ENCODE data around the gene PTP4A2. TPM values are rescaled to one million over a fixed set of nuclear protein-coding genes. Genes with fewer than 3 reads are reported as not detected.

Gene PTP4A2
- total and polyA plus RNA-seq, 2 donors (not counting 3 experiments of a cell fraction or from before 2014, with no cell fraction given) = 74.1 to 184 TPM

DNA sequence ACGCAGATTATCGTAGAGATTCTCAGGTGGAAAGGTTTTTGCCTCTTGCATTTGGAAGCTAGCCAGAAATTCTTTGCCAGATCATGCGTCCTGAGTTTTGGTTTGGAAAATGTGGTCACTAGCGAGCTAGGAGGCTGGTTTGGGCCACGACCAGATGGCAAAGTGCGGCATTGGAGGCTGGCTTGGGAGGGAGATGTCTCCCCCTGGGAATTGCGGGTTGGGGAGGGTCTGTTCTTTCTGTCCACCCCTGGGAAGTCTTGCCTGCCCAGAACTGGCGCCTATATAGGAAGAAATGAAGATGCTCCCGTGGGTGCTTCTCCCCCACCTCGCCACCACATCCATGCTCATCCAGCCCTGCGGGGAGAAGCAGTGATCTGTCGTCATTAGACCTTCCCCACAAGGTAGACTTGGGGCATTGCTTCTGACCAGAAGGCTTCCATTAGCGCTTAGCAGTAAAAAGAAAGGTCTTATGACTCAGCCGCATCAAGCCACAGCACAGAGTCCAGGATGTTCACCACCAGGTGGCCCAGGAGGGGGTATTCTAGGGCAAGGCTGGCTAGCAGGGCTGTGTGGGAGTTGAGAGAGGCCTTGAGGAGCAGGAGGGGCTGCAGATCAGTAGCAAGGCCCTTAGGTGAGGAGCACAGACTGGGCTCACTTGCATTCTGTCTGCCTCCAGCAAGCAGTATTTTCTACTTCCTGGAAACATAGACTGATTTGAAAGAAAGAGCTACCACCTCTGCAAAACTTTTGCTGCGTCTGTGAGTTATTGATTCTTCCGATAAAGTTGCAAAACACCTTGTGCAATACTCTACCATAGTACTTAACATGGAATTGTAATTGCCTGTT, 1.5 kb upstream of the PTP4A2 start:
- Histone ChIP-seq H2AFZ (ENCODE audit: low read depth, low read length) (no peak overlapping the region), H3K9me3 (replicated peaks; ENCODE audit: control insufficient read depth, insufficient read depth, low read length) (no peaks in the 10 kb centered on the region), H4K20me1 (replicated peaks; ENCODE audit: control insufficient read depth, extremely low read depth, insufficient read depth, low read length) (no peaks in the 10 kb centered on the region), H3K9me1 (replicated peaks; ENCODE audit: control insufficient read depth, extremely low read depth, insufficient read depth, low read length) (no peaks in the 10 kb centered on the region), H3K36me3 (ENCODE audit: control insufficient read depth in 2 of 2, extremely low read depth in 1 of 2, insufficient read depth in 2 of 2, low read length in 2 of 2) (no peaks in the 10 kb centered on the region), H3K27ac (ENCODE audit: insufficient read depth, low read depth, low read length) (no peak overlapping the region), H3K9ac (replicated peaks; ENCODE audit: extremely low read depth, insufficient read depth, low read length) (no peak overlapping the region), H3K4me1 (ENCODE audit: control insufficient read depth, extremely low read depth, insufficient read depth, low read length) (peaks cover 37% of the 10 kb centered on the region), H3K4me3 (replicated peaks in 1 of 3; ENCODE audit: insufficient read depth in 1 of 3, low read depth in 1 of 3, low read length in 3 of 3) (no peak overlapping the region), H3K79me2 (ENCODE audit: control insufficient read depth, insufficient read depth, low read length) (peaks cover 32% of the 10 kb centered on the region), H3K4me2 (ENCODE audit: insufficient read depth, low read length) (no peak overlapping the region), H3K27me3 (ENCODE audit: control insufficient read depth in 2 of 2, insufficient read depth in 2 of 2, low read length in 2 of 2) (no peaks in the 10 kb centered on the region)
- POLR2A ChIA-PET = interaction anchor here (1.9 kb wide), 1 partner anchor 16 kb away, joined by 5 read pairs; no protein-coding TSS in a partner anchor
- dilution Hi-C loops (cut with MboI; ENCODE audit: extremely low pct_ligation_motif_present, low sequenced_read_pairs) = no loop called here
- peak; percentile 17 for TF ChIP-seq FOS (IDR thresholded peaks at IDR 0.05; ENCODE audit: borderline replicate concordance, insufficient read depth, low read length)
- TF ChIP-seq, protein P1, sequence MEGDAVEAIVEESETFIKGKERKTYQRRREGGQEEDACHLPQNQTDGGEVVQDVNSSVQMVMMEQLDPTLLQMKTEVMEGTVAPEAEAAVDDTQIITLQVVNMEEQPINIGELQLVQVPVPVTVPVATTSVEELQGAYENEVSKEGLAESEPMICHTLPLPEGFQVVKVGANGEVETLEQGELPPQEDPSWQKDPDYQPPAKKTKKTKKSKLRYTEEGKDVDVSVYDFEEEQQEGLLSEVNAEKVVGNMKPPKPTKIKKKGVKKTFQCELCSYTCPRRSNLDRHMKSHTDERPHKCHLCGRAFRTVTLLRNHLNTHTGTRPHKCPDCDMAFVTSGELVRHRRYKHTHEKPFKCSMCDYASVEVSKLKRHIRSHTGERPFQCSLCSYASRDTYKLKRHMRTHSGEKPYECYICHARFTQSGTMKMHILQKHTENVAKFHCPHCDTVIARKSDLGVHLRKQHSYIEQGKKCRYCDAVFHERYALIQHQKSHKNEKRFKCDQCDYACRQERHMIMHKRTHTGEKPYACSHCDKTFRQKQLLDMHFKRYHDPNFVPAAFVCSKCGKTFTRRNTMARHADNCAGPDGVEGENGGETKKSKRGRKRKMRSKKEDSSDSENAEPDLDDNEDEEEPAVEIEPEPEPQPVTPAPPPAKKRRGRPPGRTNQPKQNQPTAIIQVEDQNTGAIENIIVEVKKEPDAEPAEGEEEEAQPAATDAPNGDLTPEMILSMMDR (IDR thresholded peaks at IDR 0.05; ENCODE audit: extremely low read depth in 1 of 2, insufficient read depth in 1 of 2, low read depth in 1 of 2, low read length in 2 of 2) = peak; percentile 39 to 40
- no peak for TF ChIP-seq GATA2 (IDR thresholded peaks at IDR 0.05; ENCODE audit: insufficient read depth, insufficient read length, low read depth, low read length)
- intact Hi-C loops (cut with micrococcal nuclease) = loop anchor here (1.0 to 10.0 kb wide), 5 partner anchors 15 to 355 kb away; partner anchors contain the start of genes KHDRBS1 and PEF1
- CTCF ChIA-PET = interaction anchor here (0.6 to 8.7 kb wide), 9 partner anchors 8 to 125 kb away, joined by 3 to 197 read pairs (median 4); partner anchors contain the start of gene SPOCD1
- peak; percentile 69 for FAIRE-seq
- BruUV-seq (replicated peaks) = no TSS peak
- peak; percentile 66 for DNase-seq (ENCODE audit: low read depth, low spot score)
